Stimulated activated CD8-positive, alpha-beta memory T cell treated with anti-CD3 and anti-CD28 coated beads, Interleukin-12 subunit alpha, Interleukin-12 subunit beta, amount 100 ng/mL, for 1 hour (primary cell): ENCODE measurements around the gene ATXN3L.

Experiments used
- DNase-seq: peaks from one replicate; pipeline ENCODE4 v3.0.0-alpha.2; 2020; ENCODE audit warnings: low read depth

The ATXN3L gene

DNA sequence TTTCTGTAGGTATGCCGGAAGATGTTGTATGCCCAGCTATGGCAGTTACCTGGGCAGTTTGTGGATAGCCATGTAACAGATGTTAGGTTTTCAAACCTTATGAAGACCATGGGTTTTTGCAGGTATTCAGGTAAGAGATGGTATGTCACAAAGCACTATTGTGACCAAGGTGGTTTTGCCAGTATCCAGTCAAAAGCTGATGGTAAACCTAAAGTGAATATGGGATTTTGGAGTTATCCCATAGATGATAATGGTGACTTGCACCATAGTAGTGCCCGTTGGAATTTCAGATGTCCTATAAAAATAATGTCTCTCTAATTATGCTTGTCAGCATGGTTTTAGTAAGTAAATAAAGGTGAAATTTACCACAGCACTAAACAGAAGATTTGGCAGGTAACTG is at the start of gene ATXN3L:
Gene ATXN3L, minus strand, starts transcription at position 101 of the 400 bp plus-strand sequence. CDS start 119 bp downstream, outside the sequence.
- no peak for DNase-seq

DNA sequence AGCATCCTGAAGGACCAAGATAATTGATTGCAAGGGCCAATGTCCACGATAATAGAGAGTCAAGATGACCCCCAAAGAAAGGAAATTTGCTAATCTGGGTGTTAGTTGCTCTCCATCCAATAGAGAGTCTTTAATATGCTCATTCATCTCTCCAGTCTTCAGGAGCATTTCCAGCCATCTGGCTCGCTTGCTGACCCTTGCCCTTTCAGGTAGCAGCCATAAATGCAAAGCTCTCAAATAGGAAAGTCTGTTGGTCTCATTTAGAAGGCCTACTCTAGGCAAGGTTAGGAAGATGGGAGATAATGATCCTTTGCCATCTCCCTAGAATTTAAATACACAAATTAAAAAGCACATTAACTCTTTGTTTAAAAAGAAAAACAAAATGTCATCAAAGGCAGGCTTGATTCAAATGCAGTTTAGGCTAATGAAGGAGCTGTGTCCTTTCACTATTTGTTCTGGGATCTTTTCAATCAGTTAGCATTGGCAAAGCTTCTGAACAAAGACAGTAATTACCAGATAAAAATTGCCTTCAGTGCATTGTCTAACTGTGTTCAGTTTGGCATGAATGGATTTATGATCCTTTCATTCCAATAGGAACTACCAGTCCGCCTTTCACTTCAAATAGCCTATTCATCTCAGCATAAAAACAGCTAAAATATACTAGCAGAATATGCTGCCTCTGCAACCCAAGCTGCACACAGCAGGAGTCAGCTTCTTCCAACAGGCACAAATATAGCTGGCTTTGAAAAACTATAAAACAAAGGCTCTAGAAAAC is 49.6 kb upstream of the ATXN3L start:
- DNase-seq: no peak

DNA sequence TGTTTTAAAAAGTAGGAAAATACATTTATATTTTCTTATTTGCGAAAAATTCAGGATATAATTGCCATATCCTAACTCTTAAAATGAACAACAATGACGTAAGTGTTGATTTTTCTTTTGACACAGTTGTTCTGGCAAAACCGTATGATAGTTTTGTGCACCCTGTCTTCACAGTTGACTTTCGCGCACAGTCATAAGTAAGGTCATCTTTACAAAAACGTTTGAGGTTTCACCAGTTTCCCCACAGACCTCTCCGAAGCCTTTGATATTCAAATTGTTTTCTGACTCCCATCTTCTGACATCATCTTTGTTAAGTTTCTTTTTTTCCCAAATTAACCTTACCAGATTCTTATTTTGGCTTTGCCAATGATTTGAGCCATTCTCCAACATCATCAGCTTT is 48.1 kb upstream of the ATXN3L start:
- DNase-seq: no peak

GRCh38 chrX:13366698-13367097 is 46.8 kb upstream of the ATXN3L start:
- DNase-seq: no peak

GRCh38 chrX:13365161-13365560 is 45.3 kb upstream of the ATXN3L start:
- DNase-seq: no peak

- DNase-seq: no peak
These were observed 44.5 kb upstream of the ATXN3L start for GRCh38 chrX:13364230-13364857.

DNA sequence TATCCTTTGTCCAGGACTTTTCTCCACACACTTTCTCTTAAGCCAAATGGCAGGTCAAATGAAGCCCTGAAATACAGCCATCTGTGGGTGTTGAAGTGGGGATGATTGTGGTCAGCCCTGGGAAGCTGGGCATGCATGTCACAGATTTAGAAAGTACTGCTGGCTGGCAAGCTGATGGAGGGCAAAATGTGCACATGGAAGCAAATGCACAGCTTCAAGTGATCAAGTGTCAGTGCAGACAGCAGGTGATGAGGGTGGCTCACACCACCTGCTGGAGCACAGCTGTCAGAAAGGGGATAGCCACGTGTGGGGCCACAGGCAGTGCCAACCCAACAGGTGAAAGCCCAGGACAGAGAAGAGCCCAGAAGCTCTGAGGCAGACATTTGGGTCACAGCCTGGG is 40.3 kb upstream of the ATXN3L start:
- DNase-seq: no peak

DNA sequence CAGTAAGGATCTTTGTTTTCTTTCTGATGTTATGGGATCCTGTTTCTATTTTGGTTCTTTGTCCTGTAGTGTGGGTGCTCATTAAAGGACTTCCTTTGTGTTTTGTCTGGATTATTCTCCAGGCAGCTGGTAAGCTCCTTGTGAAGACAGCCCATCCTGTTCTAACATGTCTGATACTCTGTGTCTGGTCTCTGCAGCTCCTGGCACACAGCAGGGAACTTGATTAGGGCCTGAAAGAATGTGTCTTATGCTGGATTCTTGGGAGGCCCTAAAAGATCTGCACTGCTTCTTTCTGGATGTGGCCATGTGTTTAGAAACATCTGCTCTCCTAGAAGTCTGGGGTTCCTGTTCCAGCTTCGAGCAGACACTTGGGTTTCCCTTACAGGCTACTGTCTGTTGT is 38.1 kb upstream of the ATXN3L start:
- DNase-seq: no peak

GRCh38 chrX:13346646-13347045 is 26.8 kb upstream of the ATXN3L start:
- no peak for DNase-seq

DNA sequence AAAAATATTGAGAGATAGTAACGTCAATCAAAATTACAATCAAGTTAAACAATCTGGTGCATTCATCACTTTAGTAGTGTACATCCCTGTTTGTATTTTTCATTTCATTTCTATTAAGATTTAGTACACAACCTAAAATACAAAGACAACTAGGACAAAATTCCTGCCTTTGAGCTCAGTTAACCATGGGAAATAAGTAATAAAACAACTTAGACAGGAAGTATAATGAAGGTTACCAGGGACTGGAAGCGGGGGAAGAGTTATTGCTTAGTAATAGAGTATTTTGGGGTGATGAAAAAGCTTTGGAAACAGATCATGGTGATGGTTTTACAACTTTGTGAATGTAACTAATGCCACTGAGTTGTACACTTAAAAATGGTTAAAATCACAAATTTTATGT is 25.6 kb upstream of the ATXN3L start:
- DNase-seq: no peak

GRCh38 chrX:13345037-13345436 is 25.2 kb upstream of the ATXN3L start:
- no peak for DNase-seq

DNA sequence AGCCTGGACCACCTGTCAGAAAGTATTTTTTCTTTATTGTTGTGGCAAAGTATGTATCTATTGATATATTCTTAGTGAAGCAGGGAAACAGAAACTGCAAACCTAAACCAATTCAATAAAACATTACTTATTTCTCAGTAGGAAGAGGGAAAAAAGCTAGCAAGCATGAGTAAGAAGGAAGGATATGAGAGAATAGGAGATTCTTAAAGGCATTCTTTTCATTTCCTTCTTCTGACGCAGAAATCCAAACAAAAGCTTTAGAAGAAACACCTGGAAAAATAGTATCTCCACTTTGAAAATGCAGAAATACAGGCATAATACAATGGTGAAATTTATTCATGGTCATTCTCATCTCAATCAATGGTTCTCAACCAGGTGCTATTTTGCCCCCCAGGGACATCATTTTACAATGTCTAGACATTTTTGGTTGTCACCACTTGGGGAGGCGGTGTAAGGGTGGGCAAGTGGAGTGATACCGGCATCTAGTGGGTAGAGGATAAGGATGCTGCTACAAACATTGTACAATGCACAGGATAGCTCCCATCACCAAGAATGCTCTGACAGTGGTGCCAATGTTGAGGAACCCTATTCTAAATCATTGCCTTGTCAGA is 21.7 kb upstream of the ATXN3L start:
- DNase-seq: no peak

DNA sequence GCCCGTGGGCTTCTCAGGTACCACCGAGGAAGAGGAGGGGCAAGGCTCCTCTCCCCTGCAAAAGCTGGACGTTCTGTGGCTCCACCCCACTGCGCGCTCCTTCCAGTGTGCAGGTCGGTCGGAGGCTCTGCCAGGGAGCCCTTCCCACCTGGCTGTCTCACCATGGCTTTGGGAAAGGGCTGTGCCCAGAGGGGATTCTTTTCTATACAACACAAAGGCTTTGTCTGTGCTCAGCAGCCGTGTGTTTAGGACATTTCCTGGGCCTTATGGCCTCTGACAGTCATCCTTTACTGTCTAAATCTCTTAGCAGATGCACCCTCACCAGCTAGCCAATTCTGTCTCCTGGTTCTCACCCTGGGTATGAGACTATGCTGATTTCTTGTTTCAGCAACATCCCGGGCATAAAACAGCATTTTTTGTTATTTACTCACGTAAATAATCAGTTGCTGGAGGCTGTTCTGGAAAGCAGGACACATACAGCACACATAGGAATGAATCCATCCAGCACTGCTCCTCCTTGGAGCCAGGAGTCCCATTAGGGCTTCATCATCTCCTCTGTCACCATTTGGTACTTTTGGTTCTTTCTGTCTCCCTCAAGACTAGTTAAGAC is 20.4 kb upstream of the ATXN3L start:
- DNase-seq: no peak

DNA sequence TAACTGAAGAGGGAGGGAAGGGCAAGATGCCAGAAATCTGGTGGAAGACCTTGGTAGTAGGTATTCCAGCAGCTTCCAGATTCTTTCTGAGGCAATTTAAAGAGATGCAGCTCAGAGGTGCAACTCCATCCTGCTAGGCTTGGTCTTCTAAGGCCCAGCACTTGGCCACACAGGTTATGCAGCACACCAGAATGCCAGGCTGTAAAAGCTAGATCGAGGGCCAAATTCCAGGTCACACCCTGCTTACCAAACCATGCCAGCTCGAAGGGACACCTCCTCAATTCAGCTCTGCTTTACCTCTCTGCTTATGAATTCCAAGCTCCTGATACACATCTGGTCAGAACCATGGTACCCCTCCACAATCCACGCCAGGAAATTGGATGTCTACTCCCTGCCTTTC is 19.8 kb upstream of the ATXN3L start:
- DNase-seq: no peak

DNA sequence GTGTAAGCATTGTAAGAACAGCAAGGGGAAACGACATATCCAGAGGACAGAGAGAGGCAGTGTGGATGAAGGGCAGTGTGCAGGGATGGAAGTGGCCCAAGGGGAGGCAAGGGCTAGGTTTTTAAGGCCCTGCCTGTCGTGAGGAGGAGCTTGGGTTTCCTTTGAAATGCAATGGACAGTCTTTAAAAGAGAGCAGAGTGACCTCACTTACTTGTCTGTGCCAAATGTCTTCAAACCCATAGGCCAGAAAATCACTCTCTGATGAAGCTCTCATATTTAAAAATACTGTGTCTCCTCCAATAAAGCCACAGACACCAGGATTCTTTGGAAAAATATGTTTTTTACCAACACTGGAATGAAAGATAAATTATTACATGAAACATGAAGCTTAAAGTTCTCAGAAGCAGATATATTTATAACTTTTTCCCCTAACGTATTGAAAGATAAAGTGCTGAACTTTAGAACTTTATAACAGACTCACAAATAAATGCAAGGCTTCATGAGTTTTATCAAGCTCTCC is 19.2 kb upstream of the ATXN3L start:
- DNase-seq: no peak

GRCh38 chrX:13334491-13334890 is 14.6 kb upstream of the ATXN3L start:
- no peak for DNase-seq

DNA sequence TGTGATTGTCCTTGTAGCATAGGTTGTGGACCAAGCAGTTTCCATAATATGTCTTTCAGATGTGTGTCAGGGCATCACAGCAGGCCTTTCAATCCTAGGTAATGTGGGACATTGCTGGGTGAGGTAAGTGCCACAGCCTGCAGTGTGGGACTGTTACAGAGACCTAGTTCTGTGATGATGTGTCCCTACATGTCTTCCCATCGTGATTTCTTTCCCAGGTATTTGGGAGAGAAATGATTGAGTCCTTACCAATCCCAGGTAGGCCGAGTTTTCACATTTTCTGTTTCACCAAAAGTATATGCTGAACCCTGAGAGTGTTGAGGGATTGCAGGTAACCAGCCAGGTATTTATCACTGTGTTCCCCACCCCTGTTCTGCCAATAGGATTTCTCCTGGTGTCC is 10.6 kb upstream of the ATXN3L start:
- no peak for DNase-seq

DNA sequence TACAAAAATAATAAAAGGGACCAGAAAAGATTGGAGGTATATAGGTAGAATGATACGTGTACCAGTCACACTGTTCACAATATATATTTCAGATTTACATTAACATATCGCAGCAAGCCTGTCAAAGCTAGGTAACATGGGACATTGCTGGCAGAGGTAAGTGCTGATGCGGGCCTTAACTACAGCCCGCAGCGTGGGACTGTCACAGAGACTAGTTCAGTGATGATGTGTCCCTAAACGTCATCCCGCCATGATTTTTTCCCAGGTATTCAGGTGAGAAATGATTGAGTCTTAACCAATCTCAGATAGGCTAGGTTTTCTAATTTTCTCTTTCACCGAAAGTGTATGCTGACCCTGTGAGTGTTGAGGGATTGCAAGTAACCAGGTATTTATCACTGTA is 7.8 kb upstream of the ATXN3L start:
- no peak for DNase-seq

DNA sequence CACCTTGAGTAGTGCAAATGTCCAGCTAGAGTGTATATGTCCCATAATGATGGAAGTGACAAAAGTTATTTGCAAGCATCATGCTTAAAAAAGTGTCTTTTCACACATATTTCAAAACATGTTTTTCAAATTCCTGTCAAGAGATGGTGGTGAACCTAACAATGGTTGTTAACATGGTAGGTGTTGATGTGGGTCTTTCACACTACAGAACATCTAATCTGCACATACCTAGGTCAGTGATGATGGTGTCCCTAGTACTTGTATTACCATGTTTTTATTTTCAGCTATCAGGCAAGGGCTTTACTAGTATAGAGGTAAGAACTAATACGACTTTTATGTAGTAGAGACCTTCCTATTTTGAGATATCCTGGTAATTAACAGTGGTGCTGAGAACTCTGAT is 3.4 kb upstream of the ATXN3L start:
- DNase-seq: no peak

- DNase-seq: no peak
These were observed 2.5 kb downstream of the ATXN3L start for GRCh38 chrX:13317366-13317765.

DNA sequence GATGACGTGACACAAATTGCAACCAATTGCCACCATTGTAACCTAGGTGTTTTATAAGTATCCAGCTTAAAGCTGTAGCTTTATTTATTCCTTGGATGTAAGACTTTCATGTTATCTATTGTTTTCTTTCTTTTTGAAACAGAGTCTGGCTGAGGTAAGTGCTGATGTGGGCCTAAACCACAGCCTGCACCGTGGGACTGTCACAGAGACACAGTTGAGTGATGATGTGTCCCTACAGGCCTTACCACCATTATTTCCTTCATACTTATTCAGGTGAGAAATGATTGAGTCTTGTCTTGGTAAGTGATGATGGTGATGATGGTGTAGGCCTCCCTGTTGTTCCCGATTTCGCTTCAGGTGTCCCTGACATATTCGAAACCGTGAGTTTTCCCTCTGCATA is 8.3 kb downstream of the ATXN3L start:
- DNase-seq: no peak

DNA sequence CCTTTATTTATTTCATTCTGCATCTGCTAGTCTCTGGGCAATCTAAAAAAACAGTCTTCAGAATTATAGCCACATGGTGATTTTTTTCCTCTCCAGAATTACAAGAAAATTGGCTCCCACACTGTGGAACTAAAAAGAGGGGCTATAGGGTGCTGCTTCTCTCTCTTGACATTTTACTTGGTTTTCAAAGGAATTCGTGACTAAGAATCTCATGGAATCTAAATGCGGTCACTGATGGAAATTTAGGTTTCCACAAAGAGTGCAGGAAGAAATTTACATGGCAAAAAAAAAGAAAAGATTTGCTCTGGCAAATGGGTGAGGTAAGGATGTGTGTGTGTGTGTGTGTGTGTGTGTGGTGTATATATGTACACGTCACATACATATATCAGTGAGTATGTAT is 10.2 kb downstream of the ATXN3L start:
- DNase-seq: no peak

- no peak for DNase-seq
These were observed 12.8 kb downstream of the ATXN3L start for GRCh38 chrX:13307041-13307440.
